Central memory CD8-positive, alpha-beta T cell (primary cell): ENCODE results near the gene NOS1.

ENCODE experiments used
- ATAC-seq: fragments of 150-1000 bp; cut with Tn5 transposase; replicated peaks from 2 replicates; pipeline ENCODE4 v1.10.0; 2022; ENCODE audit warnings: mild to moderate bottlenecking, moderate FRiP score, moderate number of reproducible peaks; ENCODE audit not compliant: poor library complexity, severe bottlenecking; ENCODE audit errors: extremely low read depth
- DNase-seq, 2 donors: peaks; one replicate each; pipeline ENCODE4 v3.0.0; 2021; ENCODE audit warnings: low spot score in 2 of 2
- H3K27ac Mint-ChIP-seq: one replicate; pipeline ENCODE4 v1.8.0; 2022; ENCODE audit warnings: low read depth, mild to moderate bottlenecking, moderate library complexity, mixed read lengths
- H3K27me3 Mint-ChIP-seq: one replicate; pipeline ENCODE4 v1.8.0; 2022; ENCODE audit warnings: mixed read lengths
- H3K36me3 Mint-ChIP-seq: one replicate; pipeline ENCODE4 v1.8.0; 2022; ENCODE audit warnings: mild to moderate bottlenecking, moderate library complexity, mixed read lengths; ENCODE audit not compliant: insufficient read depth
- H3K4me1 Mint-ChIP-seq: one replicate; pipeline ENCODE4 v1.8.0; 2022; ENCODE audit warnings: mixed read lengths
- H3K4me3 Mint-ChIP-seq: one replicate; pipeline ENCODE4 v1.8.0; 2022; ENCODE audit warnings: mild to moderate bottlenecking, moderate library complexity, mixed read lengths
- H3K9me3 Mint-ChIP-seq: one replicate; pipeline ENCODE4 v1.8.0; 2022; ENCODE audit warnings: mixed read lengths

NOS1 gene

DNA sequence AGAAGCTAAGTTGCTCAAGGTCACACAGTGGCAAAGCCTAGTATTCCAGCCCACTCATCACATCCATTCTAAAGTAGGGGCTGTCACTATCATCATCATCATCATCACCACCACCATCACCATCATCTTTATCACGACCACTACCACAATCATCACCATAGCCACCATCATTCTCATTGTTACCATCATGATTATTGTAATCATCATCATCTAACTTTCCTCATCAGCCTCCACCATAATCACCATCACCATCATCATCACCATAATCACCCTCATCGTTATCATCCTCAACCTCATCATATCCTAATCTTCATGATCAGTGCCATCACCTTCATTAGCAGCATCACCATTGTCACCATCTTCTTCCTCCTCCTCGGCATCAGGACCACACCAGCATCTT is 48.7 kb downstream of the NOS1 start:
- no peak for DNase-seq
- H3K27me3 Mint-ChIP-seq, result no peaks in the 10 kb centered on the region
- H3K4me1 Mint-ChIP-seq, result no peaks in the 10 kb centered on the region
- no peaks in the 10 kb centered on the region for H3K36me3 Mint-ChIP-seq
- peaks cover 4% of the 10 kb centered on the region for H3K9me3 Mint-ChIP-seq
- H3K27ac Mint-ChIP-seq, result no peak overlapping the region
- H3K4me3 Mint-ChIP-seq, result no peak overlapping the region
- no peak for ATAC-seq

DNA sequence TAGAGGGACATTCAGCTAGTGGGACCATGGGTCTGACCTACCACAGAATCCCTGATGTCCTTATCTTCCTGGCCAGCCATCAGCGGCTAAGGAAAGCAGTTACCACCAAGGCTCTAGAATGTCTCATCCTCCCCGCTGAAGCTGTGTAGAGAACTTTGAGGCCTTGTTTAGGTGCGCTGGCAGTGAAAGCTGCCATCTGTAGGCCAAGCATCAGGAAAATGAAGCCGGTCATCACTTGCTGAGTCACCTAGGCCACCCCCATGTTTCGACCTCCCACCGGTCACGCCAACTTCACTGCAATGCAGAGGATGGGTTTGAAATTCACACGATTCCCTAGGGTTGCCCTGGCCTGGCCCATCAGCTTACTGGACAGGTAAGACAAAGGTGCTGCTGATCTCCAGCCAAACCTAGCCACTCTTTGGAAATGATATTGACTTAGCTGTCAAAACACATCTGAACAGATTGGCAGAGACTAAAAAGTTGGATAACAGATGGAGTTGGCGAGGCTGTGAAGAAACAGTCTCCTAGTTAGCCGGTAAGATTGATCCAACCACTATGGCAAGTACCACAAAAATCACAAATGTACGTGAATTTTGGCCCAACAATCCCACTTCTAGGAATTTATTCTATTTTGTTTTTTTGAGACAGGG is 52.0 kb downstream of the NOS1 start:
- H3K27ac Mint-ChIP-seq, result no peak overlapping the region
- H3K4me1 Mint-ChIP-seq, result no peaks in the 10 kb centered on the region
- no peak for DNase-seq
- no peaks in the 10 kb centered on the region for H3K36me3 Mint-ChIP-seq
- no peak overlapping the region for H3K4me3 Mint-ChIP-seq
- no peak for ATAC-seq
- H3K9me3 Mint-ChIP-seq, result no peaks in the 10 kb centered on the region
- H3K27me3 Mint-ChIP-seq, result no peaks in the 10 kb centered on the region

DNA sequence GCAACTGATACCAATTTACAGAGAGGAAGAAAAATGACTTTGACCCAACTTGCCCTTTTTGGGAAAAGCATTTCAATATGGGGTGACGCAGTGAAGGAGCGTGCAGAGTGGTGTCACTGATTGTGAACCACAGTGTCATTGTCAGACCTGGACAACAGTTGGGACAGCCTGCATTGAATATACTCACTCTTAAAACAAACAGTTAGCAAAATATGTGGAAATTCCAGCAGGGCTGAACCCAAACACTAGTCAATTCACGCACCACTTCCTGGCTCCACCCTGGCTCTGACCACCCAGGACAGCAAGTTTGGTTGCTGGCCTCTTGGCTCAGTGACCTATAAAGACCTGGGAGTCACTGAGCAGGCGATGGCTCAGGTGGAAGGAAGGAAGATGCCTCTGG is 61.3 kb downstream of the NOS1 start:
- no peak overlapping the region for H3K4me3 Mint-ChIP-seq
- H3K4me1 Mint-ChIP-seq, result no peaks in the 10 kb centered on the region
- ATAC-seq (no peak), DNase-seq (no peak)
- H3K27me3 Mint-ChIP-seq, result peaks cover 20% of the 10 kb centered on the region
- H3K9me3 Mint-ChIP-seq, result peaks cover 5% of the 10 kb centered on the region
- no peak overlapping the region for H3K27ac Mint-ChIP-seq
- peaks cover 2% of the 10 kb centered on the region for H3K36me3 Mint-ChIP-seq

DNA sequence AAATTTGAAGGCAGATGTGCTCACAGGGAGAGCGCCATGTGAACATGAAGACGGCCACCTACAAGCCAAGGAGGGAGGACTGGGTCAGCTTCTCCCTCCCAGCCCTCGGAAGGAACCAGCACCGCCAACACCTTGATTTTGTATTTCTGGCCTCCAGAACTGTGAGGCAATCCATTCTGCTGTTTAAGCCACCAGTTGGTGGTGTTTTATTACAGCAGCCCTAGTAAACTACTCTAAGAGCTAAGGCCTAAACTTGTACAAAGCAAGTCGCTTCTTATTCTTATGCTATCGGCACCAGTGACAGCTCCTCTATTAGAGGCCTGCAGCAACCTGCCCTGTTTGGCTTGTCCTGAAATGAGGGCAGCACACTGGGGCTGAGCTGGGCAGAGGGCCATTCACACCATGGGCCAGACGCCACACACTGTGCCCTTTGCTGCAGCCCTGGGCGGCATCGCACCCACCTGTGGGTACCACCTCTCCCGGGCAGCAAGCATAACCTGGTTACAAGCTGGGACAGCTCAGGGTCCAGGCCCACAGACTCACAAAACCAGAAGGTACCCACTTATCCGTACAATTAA is 62.7 kb downstream of the NOS1 start:
- Mint-ChIP-seq H3K27me3 (peaks cover 20% of the 10 kb centered on the region), H3K27ac (no peak overlapping the region), H3K36me3 (peaks cover 2% of the 10 kb centered on the region), H3K4me3 (no peak overlapping the region), H3K9me3 (peaks cover 5% of the 10 kb centered on the region), H3K4me1 (no peaks in the 10 kb centered on the region)
- ATAC-seq (no peak), DNase-seq (no peak)

DNA sequence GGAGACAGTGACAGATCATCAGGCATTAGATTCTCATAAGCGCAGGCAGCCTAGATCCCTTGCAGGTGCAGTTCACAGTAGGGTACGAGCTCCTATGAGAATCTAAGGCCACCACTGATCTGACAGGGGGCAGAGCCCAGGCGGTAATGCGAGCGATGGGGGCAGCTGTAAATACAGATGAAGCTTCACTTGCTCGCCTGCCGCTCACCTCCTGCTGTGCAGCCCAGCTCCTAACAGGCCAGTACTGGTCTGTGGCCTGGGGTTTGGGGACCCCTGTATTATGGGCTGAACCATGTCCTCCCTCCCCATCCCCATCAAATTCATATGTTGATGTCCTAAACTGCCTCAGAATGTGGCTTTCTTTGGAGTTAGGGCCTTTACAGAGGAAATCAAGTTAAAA is 63.2 kb downstream of the NOS1 start:
- H3K9me3 Mint-ChIP-seq, result peaks cover 5% of the 10 kb centered on the region
- H3K4me3 Mint-ChIP-seq, result no peak overlapping the region
- peaks cover 21% of the 10 kb centered on the region for H3K27me3 Mint-ChIP-seq
- H3K4me1 Mint-ChIP-seq, result no peaks in the 10 kb centered on the region
- H3K36me3 Mint-ChIP-seq, result peaks cover 2% of the 10 kb centered on the region
- ATAC-seq (no peak), DNase-seq (no peak)
- H3K27ac Mint-ChIP-seq, result no peak overlapping the region

DNA sequence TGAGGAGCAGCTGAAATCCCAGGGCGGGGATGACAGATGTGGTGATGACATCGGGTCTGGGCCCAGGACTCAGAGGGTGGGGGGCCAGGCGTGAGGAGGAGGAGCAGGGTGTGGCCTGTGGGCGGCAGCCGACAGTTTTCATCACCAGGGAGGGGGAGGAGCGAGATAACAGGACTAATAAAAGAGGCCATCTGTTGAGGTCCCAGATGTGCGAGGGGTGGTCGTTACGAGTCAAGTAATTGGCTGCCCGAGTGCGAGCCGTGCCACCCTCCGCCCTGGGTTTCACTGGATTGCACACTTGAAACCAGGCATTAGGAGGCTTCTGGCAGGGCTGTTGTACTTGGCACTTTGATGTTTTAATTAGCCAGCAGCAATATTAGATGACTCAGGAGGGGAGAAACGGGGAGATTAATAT is 67.2 kb downstream of the NOS1 start:
- Mint-ChIP-seq H3K4me3 (no peak overlapping the region), H3K4me1 (no peaks in the 10 kb centered on the region), H3K27me3 (peaks cover 32% of the 10 kb centered on the region), H3K9me3 (peaks cover 5% of the 10 kb centered on the region), H3K27ac (no peak overlapping the region), H3K36me3 (peaks cover 2% of the 10 kb centered on the region)
- no peak for ATAC-seq
- DNase-seq, result no peak

DNA sequence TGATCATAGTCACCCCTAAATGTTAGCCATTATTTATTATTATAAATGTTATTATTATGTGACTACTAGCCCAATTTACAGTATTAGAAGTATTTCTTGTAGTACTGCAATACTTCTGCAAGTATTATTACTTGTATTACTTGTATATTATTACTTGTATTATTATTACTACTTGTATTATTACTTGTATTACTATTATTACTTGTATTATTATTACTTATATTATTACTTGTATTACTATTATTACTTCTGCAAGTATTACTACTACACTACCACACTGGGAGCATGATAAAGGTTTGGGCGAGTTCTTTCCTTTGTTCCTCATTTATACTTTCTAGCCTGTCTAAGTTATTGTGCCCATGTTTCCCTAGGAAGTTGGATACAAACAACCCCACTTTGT is 67.9 kb downstream of the NOS1 start:
- H3K9me3 Mint-ChIP-seq, result peaks cover 5% of the 10 kb centered on the region

DNA sequence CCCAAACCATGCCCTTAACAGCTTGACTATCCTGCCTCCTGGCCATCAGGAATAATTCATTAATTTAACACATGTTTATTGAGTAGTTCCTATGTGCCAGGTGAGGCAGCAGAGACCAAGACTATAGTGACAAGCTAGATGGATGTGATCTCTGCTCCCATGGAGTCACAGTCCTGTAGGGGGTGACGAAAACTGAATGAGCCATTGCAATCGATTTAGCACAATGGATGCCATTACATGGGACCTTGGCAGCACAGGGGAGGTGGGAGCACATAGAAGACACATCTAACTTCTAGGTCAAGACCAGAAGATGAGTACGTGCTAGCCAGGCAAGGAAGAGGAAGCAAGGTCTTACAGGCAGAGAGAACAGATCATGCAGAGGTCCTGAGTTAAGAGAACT is 68.7 kb downstream of the NOS1 start:
- Mint-ChIP-seq H3K27ac (no peak overlapping the region), H3K4me3 (no peak overlapping the region), H3K36me3 (peaks cover 2% of the 10 kb centered on the region), H3K4me1 (no peaks in the 10 kb centered on the region), H3K9me3 (peaks cover 5% of the 10 kb centered on the region), H3K27me3 (peaks cover 31% of the 10 kb centered on the region)
- ATAC-seq (no peak), DNase-seq (no peak)

More for the DNA sequence above, 67.9 kb downstream of the NOS1 start:
- Mint-ChIP-seq H3K4me1 (no peaks in the 10 kb centered on the region), H3K36me3 (peaks cover 2% of the 10 kb centered on the region), H3K27me3 (peaks cover 32% of the 10 kb centered on the region), H3K27ac (no peak overlapping the region), H3K4me3 (no peak overlapping the region)
- DNase-seq, result no peak
- ATAC-seq, result no peak

DNA sequence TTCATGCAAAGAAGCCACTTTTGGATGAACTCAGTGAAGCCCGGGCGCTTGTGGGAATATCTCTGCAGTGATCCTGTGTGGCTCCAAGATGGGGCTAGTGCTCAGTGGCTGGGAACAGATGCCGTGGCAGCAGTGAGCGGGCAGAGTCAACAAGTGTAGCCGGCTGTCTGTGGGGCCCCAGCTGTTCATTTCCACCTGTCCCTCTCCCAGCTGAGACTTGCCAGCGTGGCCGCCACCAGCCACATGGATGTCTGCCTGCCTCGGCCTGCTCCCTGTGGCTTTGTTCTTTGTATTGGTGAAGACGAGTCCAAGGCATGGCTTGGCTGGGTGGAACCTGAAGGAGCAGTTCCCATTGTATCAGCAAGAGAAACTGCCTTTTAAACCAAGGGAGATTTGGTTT is 77.3 kb downstream of the NOS1 start:
- H3K4me3 Mint-ChIP-seq, result no peak overlapping the region
- H3K36me3 Mint-ChIP-seq, result no peaks in the 10 kb centered on the region
- no peaks in the 10 kb centered on the region for H3K4me1 Mint-ChIP-seq
- no peak overlapping the region for H3K27ac Mint-ChIP-seq
- DNase-seq (no peak), ATAC-seq (no peak)
- H3K9me3 Mint-ChIP-seq, result no peaks in the 10 kb centered on the region
- H3K27me3 Mint-ChIP-seq, result peaks cover 17% of the 10 kb centered on the region

DNA sequence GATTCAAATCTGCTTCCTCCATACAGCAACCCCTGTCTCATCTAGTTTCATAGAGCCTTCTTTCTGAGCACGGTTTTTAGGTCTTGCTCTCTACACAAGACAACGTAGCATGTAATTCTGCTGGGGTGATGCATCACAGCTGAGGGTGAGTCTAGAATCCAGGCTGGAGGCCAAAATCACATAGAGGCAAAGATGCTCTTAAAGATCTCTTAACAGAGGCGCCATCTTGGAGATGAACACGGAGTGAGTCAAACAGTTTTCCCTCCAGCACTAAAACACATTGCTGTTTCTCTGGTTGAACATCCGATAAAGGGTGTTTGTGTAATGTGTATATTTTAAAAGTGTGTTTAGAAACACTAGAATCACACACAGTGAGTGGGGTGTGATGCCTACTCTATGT is 78.9 kb downstream of the NOS1 start:
- no peak overlapping the region for H3K4me3 Mint-ChIP-seq
- no peaks in the 10 kb centered on the region for H3K9me3 Mint-ChIP-seq
- H3K27ac Mint-ChIP-seq, result no peak overlapping the region
- no peak for DNase-seq
- no peaks in the 10 kb centered on the region for H3K4me1 Mint-ChIP-seq
- H3K27me3 Mint-ChIP-seq, result peaks cover 23% of the 10 kb centered on the region
- H3K36me3 Mint-ChIP-seq, result no peaks in the 10 kb centered on the region
- no peak for ATAC-seq

DNA sequence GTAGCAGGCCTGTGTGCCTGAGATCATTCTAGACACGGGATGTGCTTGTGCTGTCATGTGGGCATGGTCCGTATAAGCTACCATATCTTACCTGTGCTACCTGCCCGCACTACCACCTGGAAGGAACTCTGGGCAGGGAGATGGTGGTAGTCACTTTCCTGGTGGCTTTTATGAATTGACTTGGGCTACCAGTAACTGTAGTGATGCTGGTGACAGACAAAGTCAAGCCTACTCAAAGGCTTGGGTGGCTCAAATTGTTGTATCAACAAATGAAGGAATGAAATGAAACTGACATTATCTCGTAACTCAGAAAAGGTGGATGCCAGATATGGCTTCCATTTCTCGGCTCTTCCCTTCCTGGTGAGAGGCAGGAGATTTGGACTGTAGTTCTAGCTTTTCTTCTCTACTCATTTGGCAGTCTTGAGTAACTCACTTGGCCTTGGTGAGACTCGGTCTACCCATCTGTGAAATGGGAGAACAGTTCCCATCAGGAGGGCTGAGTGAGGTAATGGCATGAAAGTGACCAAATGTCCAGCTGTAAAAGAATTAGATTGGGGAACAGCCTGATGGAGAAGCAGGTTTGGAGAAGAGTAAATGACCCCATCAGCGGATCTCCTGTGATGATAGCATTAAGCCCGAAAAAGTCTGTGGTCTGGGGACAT is 81.3 kb downstream of the NOS1 start:
- peaks cover 43% of the 10 kb centered on the region for H3K27me3 Mint-ChIP-seq
- H3K4me1 Mint-ChIP-seq, result no peaks in the 10 kb centered on the region
- H3K4me3 Mint-ChIP-seq, result no peak overlapping the region
- no peak overlapping the region for H3K27ac Mint-ChIP-seq
- H3K36me3 Mint-ChIP-seq, result no peaks in the 10 kb centered on the region
- DNase-seq (no peak), ATAC-seq (no peak)
- H3K9me3 Mint-ChIP-seq, result no peaks in the 10 kb centered on the region

DNA sequence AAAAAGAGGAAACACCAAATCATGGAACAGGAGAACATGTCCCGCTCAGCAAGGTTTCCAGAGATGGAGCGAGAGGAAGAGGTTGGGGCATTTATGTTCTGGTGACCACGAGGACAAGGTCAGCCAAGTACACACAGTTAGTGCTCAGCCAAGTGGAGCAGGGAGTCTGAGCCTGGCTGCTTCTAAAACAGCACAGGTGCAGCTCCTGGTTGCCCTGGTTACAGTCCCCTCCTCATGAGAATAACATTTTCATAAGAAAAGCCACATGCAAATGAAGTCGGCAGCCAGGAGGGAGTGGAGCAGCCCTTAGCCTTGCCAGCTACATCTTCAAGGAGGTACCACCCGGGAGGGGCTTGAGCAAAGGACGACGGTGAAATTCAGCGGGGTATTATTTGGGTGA is 81.8 kb downstream of the NOS1 start:
- Mint-ChIP-seq H3K36me3 (no peaks in the 10 kb centered on the region), H3K27me3 (peaks cover 47% of the 10 kb centered on the region), H3K27ac (no peak overlapping the region), H3K4me3 (no peak overlapping the region), H3K4me1 (no peaks in the 10 kb centered on the region), H3K9me3 (no peaks in the 10 kb centered on the region)
- DNase-seq (no peak), ATAC-seq (no peak)

DNA sequence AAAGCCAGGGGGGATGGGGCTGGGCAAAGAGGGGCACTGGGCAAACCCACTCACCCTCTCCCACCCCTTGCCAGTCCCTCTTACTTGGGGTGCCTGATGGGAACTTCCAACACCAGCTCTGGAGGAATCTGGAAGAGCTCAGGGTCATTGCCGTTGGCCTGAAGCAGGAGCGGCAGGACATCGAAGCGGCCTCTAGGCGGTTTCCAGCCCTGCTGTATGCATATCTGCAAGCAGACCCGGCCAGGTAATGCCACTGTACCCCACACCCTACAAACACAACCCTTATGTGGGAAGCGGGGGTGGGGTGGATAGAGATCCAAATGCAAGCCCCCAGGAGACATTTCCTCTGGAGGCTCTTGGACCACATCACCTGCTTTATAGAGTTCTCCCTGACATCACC is 83.6 kb downstream of the NOS1 start:
- peaks cover 63% of the 10 kb centered on the region for H3K27me3 Mint-ChIP-seq
- DNase-seq, result no peak
- no peaks in the 10 kb centered on the region for H3K36me3 Mint-ChIP-seq
- ATAC-seq, result no peak
- no peak overlapping the region for H3K4me3 Mint-ChIP-seq
- no peaks in the 10 kb centered on the region for H3K9me3 Mint-ChIP-seq
- no peaks in the 10 kb centered on the region for H3K4me1 Mint-ChIP-seq
- H3K27ac Mint-ChIP-seq, result no peak overlapping the region
